Upper lobe of left lung (tissue), 6 donors: Measurements from ENCODE around the gene CDK5RAP2. TPM values are rescaled to one million over a fixed set of nuclear protein-coding genes. Genes with fewer than 3 reads are reported as not detected.

Source experiments
- ATAC-seq, 2 donors: fragments of 200-7000 bp; cut with Tn5 transposase; one replicate each; pipeline ENCODE4 v1.9.1; 2022; ENCODE audit warnings: mild to moderate bottlenecking in 2 of 2, moderate library complexity in 2 of 2; ENCODE audit not compliant: low FRiP score in 2 of 2
- DNase-seq, 2 donors: peaks; one replicate each; pipeline ENCODE4 v3.0.0-alpha.2; 2019 to 2020
- H3K27ac ChIP-seq, 4 donors: fragments of 200-600 bp; sonication (generic); one replicate each; pipeline ENCODE4 v1.5.1; 2016 to 2019
- H3K27me3 ChIP-seq, 4 donors: fragments of 200-600 bp; sonication (generic); one replicate each; pipeline ENCODE4 v1.5.1; 2017 to 2019
- H3K36me3 ChIP-seq, 4 donors: fragments of 200-600 bp; sonication (generic); one replicate each; pipeline ENCODE4 v1.5.1; 2016 to 2019
- H3K4me1 ChIP-seq, 4 donors: fragments of 200-600 bp; sonication (generic); one replicate each; pipeline ENCODE4 v1.5.1; 2018 to 2019
- H3K4me3 ChIP-seq, 4 donors: fragments of 200-600 bp; sonication (generic); one replicate each; pipeline ENCODE4 v1.5.1; 2017 to 2019; ENCODE audit warnings: mild to moderate bottlenecking in 2 of 4, moderate library complexity in 1 of 4
- H3K9me3 ChIP-seq, 4 donors: fragments of 200-600 bp; sonication (generic); one replicate each; pipeline ENCODE4 v1.5.1; 2018 to 2019
- CTCF ChIP-seq, 6 experiments: fragments of 450-650 bp in 4 of 6; fragments of 200-600 bp in 2 of 6; sonication (generic) in 2 of 6; IDR thresholded peaks; one replicate each; pipeline ENCODE4 v1.5.1; 2016 to 2019; ENCODE audit warnings: antibody characterized with exemption in 6 of 6
- EP300 ChIP-seq, 4 donors: sonication (generic); formaldehyde crosslinking; IDR thresholded peaks; one replicate each; pipeline ENCODE4 v1.5.1; 2017; ENCODE audit warnings: antibody characterized with exemption in 4 of 4, control low read depth in 2 of 4
- POLR2A ChIP-seq, 4 donors: fragments of 450-650 bp; IDR thresholded peaks; one replicate each; pipeline ENCODE4 v1.5.1; 2016 to 2017; ENCODE audit warnings: antibody characterized with exemption in 4 of 4, mild to moderate bottlenecking in 2 of 4
- POLR2AphosphoS5 ChIP-seq, 2 donors: sonication (generic); formaldehyde crosslinking; IDR thresholded peaks; one replicate each; pipeline ENCODE4 v1.5.1; 2017; ENCODE audit warnings: antibody characterized with exemption in 2 of 2
- WGBS, 2 donors: methylation state at CpG; one replicate each; pipeline ENCODE4 v1.1.5; 2017 to 2018; 5-methylcytosine and 5-hydroxymethylcytosine counted together
- total RNA-seq, 6 donors: library from RNA; depleted of rRNA in 4 of 6; stranded (reverse); fragments of >200 nt in 4 of 6; gene quantifications; one replicate each; pipeline versions ENCODE4 v1.1.0 to v1.2.1, GENCODE V29; 2016 to 2021
- donor health status: DM: no; HTN: no; CAD: no; lungs with moderate emphysema.
- donor health status: DM: no; HTN: yes; CAD: no; lungs with severe emphysema.

CDK5RAP2 gene
- total RNA-seq, 6 donors from 2014 or later: 41.7 to 137 (median 51.6) TPM

- Histone ChIP-seq H3K27me3 (no peaks in the 10 kb centered on the region), H3K4me1 (peaks cover 19 to 51% (median 32%) of the 10 kb centered on the region in 4 donors), H3K9me3 (no peaks in the 10 kb centered on the region), H3K27ac (peak overlapping the region; percentile 29 to 61 (median 41)), H3K36me3 (peaks cover 0 to 7% (median 0%) of the 10 kb centered on the region in 4 donors), H3K4me3 (no peak overlapping the region)
- TF ChIP-seq CTCF (IDR thresholded peaks at IDR 0.05) (no peak), EP300 (IDR thresholded peaks at IDR 0.05) (no peak), POLR2A (IDR thresholded peaks at IDR 0.05) (no peak), POLR2AphosphoS5 (IDR thresholded peaks at IDR 0.05) (no peak)
- ATAC-seq: peak; percentile 35 to 90
- 68 to 70% methylated on average over 6 of the region's 6 CpGs for WGBS, 2 donors
- DNase-seq: no peak
Observed at GRCh38 chr9:120434532-120434931, 145.4 kb downstream of the CDK5RAP2 start.

GRCh38 chr9:120433701-120434100 lies 146.3 kb downstream of the CDK5RAP2 start:
- ATAC-seq (no peak), DNase-seq (no peak)
- TF ChIP-seq CTCF (IDR thresholded peaks at IDR 0.05): no peak
- TF ChIP-seq POLR2AphosphoS5 (IDR thresholded peaks at IDR 0.05): no peak
- no peak for TF ChIP-seq EP300 (IDR thresholded peaks at IDR 0.05)
- no peak for TF ChIP-seq POLR2A (IDR thresholded peaks at IDR 0.05)
- H3K36me3 ChIP-seq: no peaks in the 10 kb centered on the region
- WGBS, 2 donors: 94 to 100% methylated on average over 4 of the region's 4 CpGs
- H3K27ac ChIP-seq: peak overlapping the region in 1 of 4 donors; percentile 61
- peaks cover 19 to 51% (median 31%) of the 10 kb centered on the region in 4 donors for H3K4me1 ChIP-seq
- H3K9me3 ChIP-seq: no peaks in the 10 kb centered on the region
- no peak overlapping the region for H3K4me3 ChIP-seq
- H3K27me3 ChIP-seq: no peaks in the 10 kb centered on the region

GRCh38 chr9:120432600-120432999 lies 147.4 kb downstream of the CDK5RAP2 start:
- WGBS, 2 donors: 66 to 78% methylated on average over 3 of the region's 3 CpGs
- ATAC-seq: no peak
- H3K36me3 ChIP-seq: no peaks in the 10 kb centered on the region
- TF ChIP-seq EP300 (IDR thresholded peaks at IDR 0.05): no peak
- no peak for TF ChIP-seq POLR2AphosphoS5 (IDR thresholded peaks at IDR 0.05)
- TF ChIP-seq POLR2A (IDR thresholded peaks at IDR 0.05): no peak
- TF ChIP-seq CTCF (IDR thresholded peaks at IDR 0.05): no peak
- H3K27me3 ChIP-seq: no peaks in the 10 kb centered on the region
- H3K4me3 ChIP-seq: no peak overlapping the region
- no peaks in the 10 kb centered on the region for H3K9me3 ChIP-seq
- no peak for DNase-seq
- H3K4me1 ChIP-seq: peaks cover 16 to 46% (median 25%) of the 10 kb centered on the region in 4 donors
- no peak overlapping the region for H3K27ac ChIP-seq

- Histone ChIP-seq H3K27ac (peak overlapping the region in 1 of 4 donors; percentile 30), H3K4me1 (peaks cover 12 to 35% (median 21%) of the 10 kb centered on the region in 4 donors), H3K36me3 (peaks cover 0 to 2% (median under 1%) of the 10 kb centered on the region in 4 donors), H3K9me3 (no peaks in the 10 kb centered on the region), H3K27me3 (no peaks in the 10 kb centered on the region), H3K4me3 (no peak overlapping the region)
- no peak for TF ChIP-seq EP300 (IDR thresholded peaks at IDR 0.05)
- TF ChIP-seq POLR2AphosphoS5 (IDR thresholded peaks at IDR 0.05): no peak
- no peak for TF ChIP-seq CTCF (IDR thresholded peaks at IDR 0.05)
- no peak for TF ChIP-seq POLR2A (IDR thresholded peaks at IDR 0.05)
- peak in 1 of 2 donors; percentile 33 for ATAC-seq
- WGBS, 2 donors: 52 to 63% methylated on average over 2 of the region's 2 CpGs
- DNase-seq: no peak
Observed at GRCh38 chr9:120431268-120431667, 148.7 kb downstream of the CDK5RAP2 start.

GRCh38 chr9:120424248-120424647 lies 155.7 kb downstream of the CDK5RAP2 start:
- Histone ChIP-seq H3K4me3 (no peak overlapping the region), H3K27ac (no peak overlapping the region), H3K27me3 (no peaks in the 10 kb centered on the region), H3K4me1 (no peaks in the 10 kb centered on the region), H3K36me3 (peaks cover 0 to 35% (median 6%) of the 10 kb centered on the region in 4 donors), H3K9me3 (no peaks in the 10 kb centered on the region)
- DNase-seq (no peak), ATAC-seq (no peak)
- no peak for TF ChIP-seq POLR2A (IDR thresholded peaks at IDR 0.05)
- TF ChIP-seq EP300 (IDR thresholded peaks at IDR 0.05): no peak
- TF ChIP-seq CTCF (IDR thresholded peaks at IDR 0.05): no peak
- TF ChIP-seq POLR2AphosphoS5 (IDR thresholded peaks at IDR 0.05): no peak
